ENCODE data around the gene IPO9. TPM values are rescaled to one million over a fixed set of nuclear protein-coding genes. Genes with fewer than 3 reads are reported as not detected.

IPO9 gene
- total RNA-seq (25.8 and 29.4 TPM in 2 replicates), polyA plus RNA-seq (41.2 and 45.2 TPM in 2 replicates)

DNA sequence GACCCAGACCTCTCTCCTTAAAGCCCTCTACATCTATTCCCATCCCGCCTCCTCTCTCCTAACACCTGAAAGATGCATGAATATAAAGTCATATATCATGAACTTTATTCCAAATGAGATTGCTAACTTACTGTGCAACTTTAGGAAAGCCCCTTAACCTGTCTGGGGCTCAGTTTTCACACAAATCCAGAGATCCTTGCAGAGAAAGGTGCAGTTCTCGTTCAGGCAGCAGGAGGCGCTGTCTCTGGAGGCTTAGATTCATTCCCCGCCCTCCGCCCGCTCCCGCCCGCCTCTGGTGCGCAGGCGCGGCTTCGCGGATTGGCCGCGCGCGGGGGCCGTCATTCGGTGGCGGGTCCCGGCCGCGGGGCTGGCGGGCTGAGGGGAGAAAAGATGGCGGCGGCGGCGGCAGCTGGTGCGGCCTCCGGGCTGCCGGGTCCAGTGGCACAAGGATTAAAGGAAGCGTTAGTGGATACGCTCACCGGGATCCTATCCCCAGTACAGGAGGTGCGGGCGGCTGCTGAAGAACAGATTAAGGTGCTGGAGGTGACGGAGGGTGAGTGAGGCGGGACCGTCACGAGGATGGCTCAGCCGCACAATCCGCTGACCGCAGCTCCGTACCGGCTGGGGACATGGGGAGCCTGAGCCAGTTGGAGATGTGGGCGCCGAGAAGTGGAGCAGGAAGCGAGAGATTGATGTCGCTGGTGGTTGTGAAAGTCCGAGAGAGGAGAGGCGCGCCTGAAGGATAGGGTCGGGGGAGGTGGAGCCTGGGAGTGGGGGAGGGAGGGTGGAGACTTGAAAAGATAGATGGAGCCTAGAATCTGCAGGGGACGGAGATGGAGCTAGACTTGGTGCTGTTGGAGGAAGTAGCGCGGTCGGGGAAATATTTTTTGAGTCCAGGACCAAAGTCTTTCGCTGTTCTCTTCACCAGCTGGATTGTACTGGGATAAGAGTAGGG is at the start of gene IPO9:
Gene IPO9 (plus strand): TSS at position 338 of the 955 bp plus-strand sequence. CDS start 53 bp downstream, at position 391.
- TF ChIP-seq EZH2 (IDR thresholded peaks at IDR 0.05; ENCODE audit: borderline replicate concordance) (no peak), EZH2phosphoT487 (IDR thresholded peaks at IDR 0.05; ENCODE audit: low read depth, severe bottlenecking, unreplicated experiment) (no peak)
- TF ChIP-seq, protein P1, sequence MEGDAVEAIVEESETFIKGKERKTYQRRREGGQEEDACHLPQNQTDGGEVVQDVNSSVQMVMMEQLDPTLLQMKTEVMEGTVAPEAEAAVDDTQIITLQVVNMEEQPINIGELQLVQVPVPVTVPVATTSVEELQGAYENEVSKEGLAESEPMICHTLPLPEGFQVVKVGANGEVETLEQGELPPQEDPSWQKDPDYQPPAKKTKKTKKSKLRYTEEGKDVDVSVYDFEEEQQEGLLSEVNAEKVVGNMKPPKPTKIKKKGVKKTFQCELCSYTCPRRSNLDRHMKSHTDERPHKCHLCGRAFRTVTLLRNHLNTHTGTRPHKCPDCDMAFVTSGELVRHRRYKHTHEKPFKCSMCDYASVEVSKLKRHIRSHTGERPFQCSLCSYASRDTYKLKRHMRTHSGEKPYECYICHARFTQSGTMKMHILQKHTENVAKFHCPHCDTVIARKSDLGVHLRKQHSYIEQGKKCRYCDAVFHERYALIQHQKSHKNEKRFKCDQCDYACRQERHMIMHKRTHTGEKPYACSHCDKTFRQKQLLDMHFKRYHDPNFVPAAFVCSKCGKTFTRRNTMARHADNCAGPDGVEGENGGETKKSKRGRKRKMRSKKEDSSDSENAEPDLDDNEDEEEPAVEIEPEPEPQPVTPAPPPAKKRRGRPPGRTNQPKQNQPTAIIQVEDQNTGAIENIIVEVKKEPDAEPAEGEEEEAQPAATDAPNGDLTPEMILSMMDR (IDR thresholded peaks at IDR 0.05; ENCODE audit: poor library complexity), result peak; percentile 95
- peaks cover 58% of the 10 kb centered on the region for H3K79me2 ChIP-seq
- no peaks in the 10 kb centered on the region for H3K9me3 ChIP-seq (ENCODE audit: low read depth)
- peaks cover 11% of the 10 kb centered on the region for H4K20me1 ChIP-seq (ENCODE audit: insufficient read depth, poor library complexity, severe bottlenecking)
- H2AFZ ChIP-seq, result peak within 1 kb of the TSS; percentile 95
- H3K27me3 ChIP-seq, result no peaks in the 10 kb centered on the region
- H3K9me2 ChIP-seq (replicated peaks; ENCODE audit: insufficient read depth), result no peaks in the 10 kb centered on the region
- peak within 1 kb of the TSS; percentile 99 for H3K27ac ChIP-seq
- H3K4me2 ChIP-seq, result peak within 1 kb of the TSS; percentile 81
- 1% methylated on average over 57 of the region's 58 CpGs for WGBS (ENCODE audit: low lambda C conversion rate, missing lambda C conversion rate)
- peaks cover 9% of the 10 kb centered on the region for H3K4me1 ChIP-seq (ENCODE audit: insufficient read depth)
- DNase-seq (ENCODE audit: low spot score), result peak; percentile 97
- peak within 1 kb of the TSS; percentile 93 for H3K4me3 ChIP-seq
- no peaks in the 10 kb centered on the region for H3K36me3 ChIP-seq (replicated peaks; ENCODE audit: insufficient read depth, low read depth)

DNA sequence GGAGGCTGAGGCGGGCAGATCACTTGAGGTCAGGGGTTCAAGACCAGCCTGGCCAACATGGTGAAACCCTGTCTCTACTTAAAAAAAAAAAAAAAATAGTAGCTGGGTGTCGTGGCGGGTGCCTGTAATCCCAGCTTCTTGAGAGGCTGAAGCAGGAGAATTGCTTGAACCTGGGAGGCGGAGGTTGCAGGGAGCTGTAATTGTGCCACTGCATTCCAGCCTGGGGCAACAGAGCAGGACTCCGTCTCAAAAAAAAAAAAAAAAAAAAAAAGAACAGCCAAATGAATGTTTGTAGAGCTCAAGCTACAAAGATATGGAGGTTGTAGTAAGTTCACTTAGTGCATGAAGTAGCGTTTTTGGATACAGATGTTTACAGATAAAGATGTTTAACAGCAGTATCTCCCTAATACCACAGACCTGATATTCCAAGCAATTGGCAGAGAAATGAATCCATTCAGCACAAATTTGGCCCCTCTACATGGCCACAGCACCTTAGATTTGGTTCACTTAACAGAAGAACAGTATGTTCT is 49.5 kb upstream of the IPO9 start:
- H3K4me2 ChIP-seq, result peak overlapping the region; percentile 0
- H2AFZ ChIP-seq, result no peak overlapping the region
- no peak for DNase-seq (ENCODE audit: low spot score)
- peaks cover 17% of the 10 kb centered on the region for H3K4me1 ChIP-seq (ENCODE audit: insufficient read depth)
- H3K4me3 ChIP-seq, result no peak overlapping the region
- H3K79me2 ChIP-seq, result peaks cover 12% of the 10 kb centered on the region
- no peaks in the 10 kb centered on the region for H3K9me2 ChIP-seq (replicated peaks; ENCODE audit: insufficient read depth)
- H3K36me3 ChIP-seq (replicated peaks; ENCODE audit: insufficient read depth, low read depth), result no peaks in the 10 kb centered on the region
- H3K9me3 ChIP-seq (ENCODE audit: low read depth), result no peaks in the 10 kb centered on the region
- H3K27me3 ChIP-seq, result no peaks in the 10 kb centered on the region
- H3K27ac ChIP-seq, result peak overlapping the region; percentile 10
- TF ChIP-seq EZH2phosphoT487 (IDR thresholded peaks at IDR 0.05; ENCODE audit: low read depth, severe bottlenecking, unreplicated experiment) (no peak), EZH2 (IDR thresholded peaks at IDR 0.05; ENCODE audit: borderline replicate concordance) (no peak)
- TF ChIP-seq, protein P1 (IDR thresholded peaks at IDR 0.05; ENCODE audit: poor library complexity), result no peak
- H4K20me1 ChIP-seq (ENCODE audit: insufficient read depth, poor library complexity, severe bottlenecking), result no peaks in the 10 kb centered on the region
- 40% methylated on average over 6 of the region's 6 CpGs for WGBS (ENCODE audit: low lambda C conversion rate, missing lambda C conversion rate)

DNA sequence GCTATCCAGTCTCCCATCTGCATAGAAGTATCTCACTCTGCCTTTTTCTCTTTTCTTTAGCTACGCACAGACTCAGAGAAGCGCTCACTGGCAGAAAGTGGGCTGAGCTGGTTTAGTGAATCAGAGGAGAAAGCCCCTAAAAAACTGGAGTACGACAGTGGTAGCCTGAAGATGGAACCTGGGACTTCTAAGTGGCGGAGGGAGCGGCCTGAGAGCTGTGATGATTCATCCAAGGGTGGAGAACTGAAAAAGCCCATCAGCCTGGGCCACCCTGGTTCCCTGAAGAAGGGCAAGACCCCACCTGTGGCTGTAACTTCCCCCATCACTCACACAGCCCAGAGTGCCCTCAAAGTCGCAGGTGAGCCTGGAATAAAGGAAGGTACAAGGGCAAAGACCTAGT is 48.0 kb upstream of the IPO9 start:
- no peak overlapping the region for H3K4me3 ChIP-seq
- H3K27me3 ChIP-seq, result no peaks in the 10 kb centered on the region
- H3K9me3 ChIP-seq (ENCODE audit: low read depth), result no peaks in the 10 kb centered on the region
- DNase-seq (ENCODE audit: low spot score), result no peak
- no peak overlapping the region for H2AFZ ChIP-seq
- peaks cover 17% of the 10 kb centered on the region for H3K4me1 ChIP-seq (ENCODE audit: insufficient read depth)
- no peaks in the 10 kb centered on the region for H3K9me2 ChIP-seq (replicated peaks; ENCODE audit: insufficient read depth)
- no peaks in the 10 kb centered on the region for H3K36me3 ChIP-seq (replicated peaks; ENCODE audit: insufficient read depth, low read depth)
- TF ChIP-seq, protein P1 (IDR thresholded peaks at IDR 0.05; ENCODE audit: poor library complexity), result no peak
- TF ChIP-seq EZH2phosphoT487 (IDR thresholded peaks at IDR 0.05; ENCODE audit: low read depth, severe bottlenecking, unreplicated experiment) (no peak), EZH2 (IDR thresholded peaks at IDR 0.05; ENCODE audit: borderline replicate concordance) (no peak)
- no peak overlapping the region for H3K4me2 ChIP-seq
- peaks cover 9% of the 10 kb centered on the region for H3K79me2 ChIP-seq
- 91% methylated on average over 6 of the region's 6 CpGs for WGBS (ENCODE audit: low lambda C conversion rate, missing lambda C conversion rate)
- peak overlapping the region; percentile 10 for H3K27ac ChIP-seq
- no peaks in the 10 kb centered on the region for H4K20me1 ChIP-seq (ENCODE audit: insufficient read depth, poor library complexity, severe bottlenecking)

Measured in hepatocyte (in vitro differentiated cells).